HEK293 (cell line): ENCODE results near the gene SCYL1.

Source experiments
- HOXA7 ChIP-seq: sonication (generic); formaldehyde crosslinking; IDR thresholded peaks from 2 replicates; pipeline ENCODE4 v1.8.1; 2022; ENCODE audit warnings: missing genetic modification reagents, borderline replicate concordance
- SP2 ChIP-seq: fragments of 450-650 bp; formaldehyde crosslinking; IDR thresholded peaks from 2 replicates; pipeline ENCODE4 v1.5.1; 2016; ENCODE audit warnings: missing biosample characterization, missing genetic modification characterization
- ZFP3 ChIP-seq: fragments of 450-650 bp; formaldehyde crosslinking; IDR thresholded peaks from 2 replicates; pipeline ENCODE4 v1.5.1; 2016; ENCODE audit warnings: low read depth, missing biosample characterization, missing genetic modification characterization
- ZNF274 ChIP-seq, 2 experiments: fragments of 200-500 bp in 1 of 2; fragments of 450-650 bp in 1 of 2; sonication (Bioruptor generic) in 1 of 2; formaldehyde crosslinking in 1 of 2; IDR thresholded peaks; 2 replicates each; pipeline versions ENCODE4 v1.5.1 to v1.6.1; 2014 to 2016; ENCODE audit warnings: borderline replicate concordance in 1 of 2, inconsistent platforms in 1 of 2, low read length in 1 of 2, missing biosample characterization in 1 of 2, missing genetic modification characterization in 1 of 2
- ZNF302 ChIP-seq: fragments of 450-650 bp; formaldehyde crosslinking; IDR thresholded peaks from 2 replicates; pipeline ENCODE4 v1.5.1; 2016; ENCODE audit warnings: missing biosample characterization, missing genetic modification characterization, low read depth
- ZSCAN30 ChIP-seq: fragments of 450-650 bp; IDR thresholded peaks from 2 replicates; pipeline ENCODE4 v1.5.1; 2018; ENCODE audit warnings: missing biosample characterization, mild to moderate bottlenecking, missing genetic modification characterization, moderate library complexity
- TF ChIP-seq, protein P1 (sequence below): fragments of 450-650 bp; formaldehyde crosslinking; IDR thresholded peaks from 2 replicates; pipeline ENCODE4 v1.5.1; 2016; ENCODE audit warnings: missing biosample characterization, missing genetic modification characterization
- TF ChIP-seq, protein P2 (sequence below): fragments of 450-650 bp; formaldehyde crosslinking; IDR thresholded peaks from 2 replicates; pipeline ENCODE4 v1.5.1; 2016; ENCODE audit warnings: missing biosample characterization, missing genetic modification characterization

DNA sequence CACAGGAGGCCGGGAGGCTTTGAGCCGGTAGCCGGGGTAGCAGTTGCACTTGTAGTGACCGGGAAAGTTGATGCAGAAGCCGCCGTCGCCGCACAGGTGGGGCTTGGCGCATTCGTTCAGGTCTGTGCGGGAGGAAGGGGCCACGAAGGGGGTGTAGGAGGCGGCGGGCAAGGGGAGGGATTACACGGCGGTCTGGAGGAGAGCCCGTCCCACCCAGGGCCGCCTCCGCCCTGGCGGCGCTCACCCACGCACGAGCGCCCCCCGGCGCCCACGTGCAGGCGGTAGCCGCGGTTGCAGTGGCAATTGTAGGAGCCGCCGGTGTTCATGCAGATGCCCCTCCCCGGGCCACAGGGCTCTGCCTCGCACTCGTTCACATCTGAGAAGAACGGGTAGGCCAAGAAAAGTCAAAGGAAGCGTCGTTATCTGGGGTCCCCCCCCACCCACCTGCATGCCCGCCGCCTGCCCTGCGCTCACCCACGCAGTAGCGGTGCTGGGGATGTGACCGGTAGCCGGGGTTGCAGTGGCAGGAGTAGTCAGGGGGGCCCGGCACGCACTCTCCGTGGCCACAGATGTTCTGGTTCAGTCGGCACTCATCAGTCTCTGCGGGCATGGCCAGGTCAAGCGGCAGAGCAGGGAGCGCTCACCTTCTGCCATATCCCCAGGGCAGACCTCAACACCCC lies 22.7 kb downstream of the SCYL1 start:
- TF ChIP-seq ZFP3 (tag by site-specific recombination) (no peak), ZSCAN30 (tag by site-specific recombination) (no peak), HOXA7 (CRISPR knock-in tag) (no peak), ZNF274 (IDR thresholded peaks at IDR 0.05; ENCODE audit: low read length) (no peak), ZNF274 (tag by site-specific recombination; IDR thresholded peaks at IDR 0.05; ENCODE audit: borderline replicate concordance) (no peak), SP2 (tag by site-specific recombination) (no peak), ZNF302 (tag by site-specific recombination) (no peak)
- TF ChIP-seq, protein P1, sequence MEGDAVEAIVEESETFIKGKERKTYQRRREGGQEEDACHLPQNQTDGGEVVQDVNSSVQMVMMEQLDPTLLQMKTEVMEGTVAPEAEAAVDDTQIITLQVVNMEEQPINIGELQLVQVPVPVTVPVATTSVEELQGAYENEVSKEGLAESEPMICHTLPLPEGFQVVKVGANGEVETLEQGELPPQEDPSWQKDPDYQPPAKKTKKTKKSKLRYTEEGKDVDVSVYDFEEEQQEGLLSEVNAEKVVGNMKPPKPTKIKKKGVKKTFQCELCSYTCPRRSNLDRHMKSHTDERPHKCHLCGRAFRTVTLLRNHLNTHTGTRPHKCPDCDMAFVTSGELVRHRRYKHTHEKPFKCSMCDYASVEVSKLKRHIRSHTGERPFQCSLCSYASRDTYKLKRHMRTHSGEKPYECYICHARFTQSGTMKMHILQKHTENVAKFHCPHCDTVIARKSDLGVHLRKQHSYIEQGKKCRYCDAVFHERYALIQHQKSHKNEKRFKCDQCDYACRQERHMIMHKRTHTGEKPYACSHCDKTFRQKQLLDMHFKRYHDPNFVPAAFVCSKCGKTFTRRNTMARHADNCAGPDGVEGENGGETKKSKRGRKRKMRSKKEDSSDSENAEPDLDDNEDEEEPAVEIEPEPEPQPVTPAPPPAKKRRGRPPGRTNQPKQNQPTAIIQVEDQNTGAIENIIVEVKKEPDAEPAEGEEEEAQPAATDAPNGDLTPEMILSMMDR = no peak
- TF ChIP-seq, protein P2, sequence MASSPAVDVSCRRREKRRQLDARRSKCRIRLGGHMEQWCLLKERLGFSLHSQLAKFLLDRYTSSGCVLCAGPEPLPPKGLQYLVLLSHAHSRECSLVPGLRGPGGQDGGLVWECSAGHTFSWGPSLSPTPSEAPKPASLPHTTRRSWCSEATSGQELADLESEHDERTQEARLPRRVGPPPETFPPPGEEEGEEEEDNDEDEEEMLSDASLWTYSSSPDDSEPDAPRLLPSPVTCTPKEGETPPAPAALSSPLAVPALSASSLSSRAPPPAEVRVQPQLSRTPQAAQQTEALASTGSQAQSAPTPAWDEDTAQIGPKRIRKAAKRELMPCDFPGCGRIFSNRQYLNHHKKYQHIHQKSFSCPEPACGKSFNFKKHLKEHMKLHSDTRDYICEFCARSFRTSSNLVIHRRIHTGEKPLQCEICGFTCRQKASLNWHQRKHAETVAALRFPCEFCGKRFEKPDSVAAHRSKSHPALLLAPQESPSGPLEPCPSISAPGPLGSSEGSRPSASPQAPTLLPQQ (tag by site-specific recombination) = no peak
